Measurements from ENCODE around the gene F7.

F7 gene

DNA sequence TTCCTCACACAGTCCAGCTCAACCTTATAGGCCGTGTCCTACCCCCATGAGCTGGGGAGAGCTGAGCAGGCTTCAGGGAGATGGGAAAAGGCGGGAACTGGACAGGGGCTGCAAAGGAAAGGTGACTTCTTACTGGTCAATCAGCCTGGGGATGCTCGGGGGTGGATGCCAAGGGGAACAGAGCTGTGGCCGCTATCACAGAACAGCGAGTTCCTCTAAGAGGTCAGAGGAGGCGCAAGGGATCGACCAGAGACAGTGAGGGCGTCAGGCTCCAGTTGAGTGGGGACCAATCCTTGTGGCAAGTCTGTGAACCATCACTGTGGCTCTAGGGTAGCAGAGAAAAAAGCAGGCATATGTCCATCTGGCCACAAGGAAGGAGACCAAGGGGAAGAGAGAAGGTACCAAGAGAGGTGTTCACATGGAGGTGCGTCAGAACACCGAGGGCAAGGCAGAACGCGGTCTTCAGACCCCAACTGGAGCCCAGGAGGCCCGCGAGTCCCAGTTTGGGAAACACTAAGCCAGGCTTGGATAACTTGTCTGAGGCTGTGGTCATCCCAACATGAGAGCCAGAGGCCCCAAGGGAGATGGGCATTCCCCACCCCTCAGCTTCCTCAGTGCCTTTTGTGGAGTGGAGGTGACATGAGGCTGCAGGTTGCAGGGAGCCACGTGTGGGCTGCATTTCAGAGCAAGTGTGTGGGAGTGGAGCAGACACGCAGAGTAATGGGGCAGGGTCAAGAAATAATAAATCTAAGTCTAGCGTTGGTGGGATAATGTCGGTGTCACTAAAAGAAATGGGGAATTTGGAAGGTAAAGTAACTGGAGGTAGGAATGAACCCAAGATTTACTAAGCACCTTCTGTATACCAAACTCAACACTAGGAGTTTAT is 20.9 kb downstream of the F7 start:
- Histone ChIP-seq H3K27ac (ENCODE audit: low read depth, low read length, severe bottlenecking) (no peak overlapping the region), H3K36me3 (ENCODE audit: control insufficient read depth, insufficient read depth, low read length) (no peaks in the 10 kb centered on the region), H3K4me3 (ENCODE audit: extremely low read depth, insufficient read depth, low read length, poor library complexity, severe bottlenecking) (no peak overlapping the region), H3K9me3 (ENCODE audit: control insufficient read depth, low read length) (no peaks in the 10 kb centered on the region), H3K4me1 (ENCODE audit: control insufficient read depth, insufficient read depth, low read length, poor library complexity, severe bottlenecking) (peaks cover 2% of the 10 kb centered on the region)
- 89 to 96% methylated on average over 16 to 17 of the region's 18 CpGs for WGBS, 2 experiments (ENCODE audit: insufficient coverage in 2 of 2)

DNA sequence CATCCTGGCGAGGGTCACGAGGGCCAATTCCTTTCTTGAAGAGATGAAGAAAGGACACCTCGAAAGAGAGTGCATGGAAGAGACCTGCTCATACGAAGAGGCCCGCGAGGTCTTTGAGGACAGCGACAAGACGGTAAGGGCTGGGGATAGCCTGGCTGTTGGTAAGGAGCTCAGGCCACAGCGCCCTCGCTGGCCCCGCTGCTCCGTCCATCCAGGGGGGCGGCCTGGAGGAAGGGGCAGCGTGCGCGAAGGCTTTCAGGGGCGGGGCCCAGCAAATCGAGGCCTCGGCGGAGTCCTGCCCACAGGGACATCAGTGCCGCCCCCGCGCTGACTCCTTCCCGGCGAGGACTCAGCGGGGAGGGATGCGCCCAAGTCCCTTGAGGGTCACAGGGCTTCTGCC is 23.9 kb downstream of the F7 start:
- Histone ChIP-seq H3K9me3 (ENCODE audit: control insufficient read depth, low read length) (no peaks in the 10 kb centered on the region), H3K4me3 (ENCODE audit: extremely low read depth, insufficient read depth, low read length, poor library complexity, severe bottlenecking) (no peak overlapping the region), H3K4me1 (ENCODE audit: control insufficient read depth, insufficient read depth, low read length, poor library complexity, severe bottlenecking) (no peaks in the 10 kb centered on the region), H3K27ac (ENCODE audit: low read depth, low read length, severe bottlenecking) (no peak overlapping the region), H3K36me3 (ENCODE audit: control insufficient read depth, insufficient read depth, low read length) (no peaks in the 10 kb centered on the region)
- 88 to 89% methylated on average over 26 of the region's 27 CpGs for WGBS, 2 experiments (ENCODE audit: insufficient coverage in 2 of 2)

- H3K4me3 ChIP-seq (ENCODE audit: extremely low read depth, insufficient read depth, low read length, poor library complexity, severe bottlenecking) = no peak overlapping the region
Observed at GRCh38 chr13:113129921-113130750, 24.5 kb downstream of the F7 start.

GRCh38 chr13:113135281-113135760 is 29.7 kb downstream of the F7 start:
- WGBS, 2 experiments (ENCODE audit: insufficient coverage in 2 of 2) = 92% methylated on average over 1 of the region's 2 CpGs; no CpG with 5 or more reads in 1 of the 2 experiments
- Histone ChIP-seq H3K36me3 (ENCODE audit: control insufficient read depth, insufficient read depth, low read length) (no peaks in the 10 kb centered on the region), H3K4me3 (ENCODE audit: extremely low read depth, insufficient read depth, low read length, poor library complexity, severe bottlenecking) (no peak overlapping the region), H3K9me3 (ENCODE audit: control insufficient read depth, low read length) (no peaks in the 10 kb centered on the region), H3K4me1 (ENCODE audit: control insufficient read depth, insufficient read depth, low read length, poor library complexity, severe bottlenecking) (no peaks in the 10 kb centered on the region), H3K27ac (ENCODE audit: low read depth, low read length, severe bottlenecking) (no peak overlapping the region)

More at GRCh38 chr13:113129921-113130750, 24.5 kb downstream of the F7 start:
- Histone ChIP-seq H3K4me1 (ENCODE audit: control insufficient read depth, insufficient read depth, low read length, poor library complexity, severe bottlenecking) (no peaks in the 10 kb centered on the region), H3K27ac (ENCODE audit: low read depth, low read length, severe bottlenecking) (no peak overlapping the region), H3K36me3 (ENCODE audit: control insufficient read depth, insufficient read depth, low read length) (no peaks in the 10 kb centered on the region), H3K9me3 (ENCODE audit: control insufficient read depth, low read length) (no peaks in the 10 kb centered on the region)
- WGBS, 2 experiments (ENCODE audit: insufficient coverage in 2 of 2) = 94 to 95% methylated on average over 55 to 58 of the region's 60 CpGs

- no peaks in the 10 kb centered on the region for H3K9me3 ChIP-seq (ENCODE audit: control insufficient read depth, low read length)
- H3K36me3 ChIP-seq (ENCODE audit: control insufficient read depth, insufficient read depth, low read length) = no peaks in the 10 kb centered on the region
- no peak overlapping the region for H3K4me3 ChIP-seq (ENCODE audit: extremely low read depth, insufficient read depth, low read length, poor library complexity, severe bottlenecking)
- H3K4me1 ChIP-seq (ENCODE audit: control insufficient read depth, insufficient read depth, low read length, poor library complexity, severe bottlenecking) = no peaks in the 10 kb centered on the region
- WGBS, 2 experiments (ENCODE audit: insufficient coverage in 2 of 2) = 82 to 84% methylated on average over 8 to 9 of the region's 11 CpGs
- H3K27ac ChIP-seq (ENCODE audit: low read depth, low read length, severe bottlenecking) = no peak overlapping the region
Observed at GRCh38 chr13:113137691-113138298, 32.2 kb downstream of the F7 start.

DNA sequence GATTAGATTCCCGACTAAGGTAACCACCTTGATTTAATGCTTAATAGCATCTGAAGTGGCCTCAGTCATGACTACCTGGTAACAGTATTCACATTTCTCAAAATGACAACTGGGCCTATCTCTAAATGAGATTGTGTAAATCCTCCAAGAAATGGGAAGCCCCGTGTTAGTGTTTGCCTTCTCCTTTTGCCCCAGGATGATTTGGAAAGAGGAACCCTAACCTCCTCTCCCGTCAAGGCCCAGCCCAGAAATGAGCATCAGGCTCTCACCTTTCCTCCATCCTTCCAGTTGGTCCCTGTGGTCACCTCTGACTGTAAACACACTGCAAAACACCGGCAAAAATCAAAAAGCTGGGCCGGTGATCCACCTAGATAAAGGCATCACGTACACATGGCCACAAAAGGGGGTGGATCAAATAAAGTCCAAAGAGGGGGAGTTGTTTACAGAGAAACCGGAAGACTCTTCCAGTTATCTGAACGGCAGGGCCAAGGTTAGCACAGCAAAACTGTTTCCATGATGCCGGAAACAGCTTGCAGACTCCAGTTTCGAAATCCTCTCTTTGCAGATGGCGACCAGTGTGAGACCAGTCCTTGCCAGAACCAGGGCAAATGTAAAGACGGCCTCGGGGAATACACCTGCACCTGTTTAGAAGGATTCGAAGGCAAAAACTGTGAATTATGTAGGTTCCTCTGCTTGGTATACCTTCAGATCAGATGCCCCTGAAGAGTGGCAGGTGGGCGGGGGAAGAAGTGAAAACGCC is 33.4 kb downstream of the F7 start:
- Histone ChIP-seq H3K9me3 (ENCODE audit: control insufficient read depth, low read length) (no peaks in the 10 kb centered on the region), H3K36me3 (ENCODE audit: control insufficient read depth, insufficient read depth, low read length) (no peaks in the 10 kb centered on the region), H3K27ac (ENCODE audit: low read depth, low read length, severe bottlenecking) (no peak overlapping the region), H3K4me1 (ENCODE audit: control insufficient read depth, insufficient read depth, low read length, poor library complexity, severe bottlenecking) (no peaks in the 10 kb centered on the region), H3K4me3 (ENCODE audit: extremely low read depth, insufficient read depth, low read length, poor library complexity, severe bottlenecking) (no peak overlapping the region)
- WGBS, 2 experiments (ENCODE audit: insufficient coverage in 2 of 2) = 94 to 96% methylated on average over 12 to 13 of the region's 16 CpGs

- H3K36me3 ChIP-seq (ENCODE audit: control insufficient read depth, insufficient read depth, low read length) = no peaks in the 10 kb centered on the region
- WGBS, 2 experiments (ENCODE audit: insufficient coverage in 2 of 2) = 87 to 90% methylated on average over 4 to 5 of the region's 5 CpGs
- no peak overlapping the region for H3K4me3 ChIP-seq (ENCODE audit: extremely low read depth, insufficient read depth, low read length, poor library complexity, severe bottlenecking)
- no peaks in the 10 kb centered on the region for H3K4me1 ChIP-seq (ENCODE audit: control insufficient read depth, insufficient read depth, low read length, poor library complexity, severe bottlenecking)
- no peak overlapping the region for H3K27ac ChIP-seq (ENCODE audit: low read depth, low read length, severe bottlenecking)
- H3K9me3 ChIP-seq (ENCODE audit: control insufficient read depth, low read length) = no peaks in the 10 kb centered on the region
Observed at GRCh38 chr13:113139577-113139976, 34.0 kb downstream of the F7 start.

GRCh38 chr13:113140677-113141600 is 35.3 kb downstream of the F7 start:
- 92 to 95% methylated on average over 24 to 26 of the region's 26 CpGs for WGBS, 2 experiments (ENCODE audit: insufficient coverage in 2 of 2)
- Histone ChIP-seq H3K9me3 (ENCODE audit: control insufficient read depth, low read length) (no peaks in the 10 kb centered on the region), H3K4me1 (ENCODE audit: control insufficient read depth, insufficient read depth, low read length, poor library complexity, severe bottlenecking) (no peaks in the 10 kb centered on the region)

DNA sequence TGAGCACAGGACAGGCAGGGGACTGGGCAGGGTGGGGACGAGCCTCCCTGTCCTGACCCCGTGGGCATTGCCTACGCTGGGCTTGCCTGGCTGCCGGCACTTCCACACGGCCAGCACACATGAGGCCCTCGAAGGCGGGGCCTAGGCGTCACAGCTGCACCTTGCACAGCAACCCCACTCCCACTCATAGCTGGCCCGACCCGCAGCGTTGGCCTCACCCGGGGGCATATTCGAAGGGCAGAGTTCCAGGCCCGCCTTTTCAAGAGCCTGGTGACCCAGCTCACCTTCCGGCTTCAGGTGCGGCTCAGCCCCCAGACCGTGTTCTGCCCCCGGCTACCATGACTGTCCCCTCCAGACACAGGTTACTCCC is 36.0 kb downstream of the F7 start:
- no peak overlapping the region for H3K27ac ChIP-seq (ENCODE audit: low read depth, low read length, severe bottlenecking)
- no peak overlapping the region for H3K4me3 ChIP-seq (ENCODE audit: extremely low read depth, insufficient read depth, low read length, poor library complexity, severe bottlenecking)
- no peaks in the 10 kb centered on the region for H3K36me3 ChIP-seq (ENCODE audit: control insufficient read depth, insufficient read depth, low read length)
- WGBS, 2 experiments (ENCODE audit: insufficient coverage in 2 of 2) = 94% methylated on average over 14 to 16 of the region's 18 CpGs
- H3K4me1 ChIP-seq (ENCODE audit: control insufficient read depth, insufficient read depth, low read length, poor library complexity, severe bottlenecking) = no peaks in the 10 kb centered on the region
- H3K9me3 ChIP-seq (ENCODE audit: control insufficient read depth, low read length) = no peaks in the 10 kb centered on the region

More at GRCh38 chr13:113140677-113141600, 35.3 kb downstream of the F7 start:
- Histone ChIP-seq H3K27ac (ENCODE audit: low read depth, low read length, severe bottlenecking) (no peak overlapping the region), H3K4me3 (ENCODE audit: extremely low read depth, insufficient read depth, low read length, poor library complexity, severe bottlenecking) (no peak overlapping the region), H3K36me3 (ENCODE audit: control insufficient read depth, insufficient read depth, low read length) (no peaks in the 10 kb centered on the region)
